NCI-H2081 (cell line): ENCODE measurements around the gene PXMP4.
A peak's percentile ranks its signal among the peaks of the same experiment; 100 is the strongest.

Source experiments
- DNase-seq, 2 experiments: peaks; one replicate each; lab custom pipeline; 2025; lab: John Stamatoyannopoulos, UW

The PXMP4 gene

DNA sequence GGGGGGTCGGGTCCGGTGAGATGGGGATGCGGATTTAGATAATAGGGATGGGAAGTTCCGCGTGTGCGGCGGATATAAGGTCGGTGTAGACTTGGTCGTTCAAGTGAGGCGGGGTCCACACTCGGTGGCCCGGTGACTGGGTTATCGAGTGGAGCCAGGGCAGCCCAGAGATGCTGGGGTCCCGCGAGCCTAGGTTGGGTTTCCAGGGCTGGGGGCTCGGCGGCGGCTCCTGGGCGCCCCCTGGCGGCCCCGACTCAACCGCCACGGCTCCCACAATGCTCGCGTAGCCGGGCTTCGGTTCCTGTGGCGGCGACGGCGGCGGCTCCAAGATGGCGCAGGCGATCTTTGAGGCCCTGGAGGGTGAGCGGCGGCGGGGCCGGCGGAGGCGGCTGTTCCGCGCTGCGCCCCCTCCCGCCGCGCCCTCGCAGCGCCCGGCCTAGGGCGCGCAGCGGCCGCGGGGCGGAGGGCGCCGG, 11.6 kb upstream of the PXMP4 start, which contains the start of gene ZNF341:
TSS of gene ZNF341 (plus strand) at position 304 of the 473 bp plus-strand sequence. CDS start at position 330, 26 bp downstream.
- peak; percentile 94 to 95 for DNase-seq

DNA sequence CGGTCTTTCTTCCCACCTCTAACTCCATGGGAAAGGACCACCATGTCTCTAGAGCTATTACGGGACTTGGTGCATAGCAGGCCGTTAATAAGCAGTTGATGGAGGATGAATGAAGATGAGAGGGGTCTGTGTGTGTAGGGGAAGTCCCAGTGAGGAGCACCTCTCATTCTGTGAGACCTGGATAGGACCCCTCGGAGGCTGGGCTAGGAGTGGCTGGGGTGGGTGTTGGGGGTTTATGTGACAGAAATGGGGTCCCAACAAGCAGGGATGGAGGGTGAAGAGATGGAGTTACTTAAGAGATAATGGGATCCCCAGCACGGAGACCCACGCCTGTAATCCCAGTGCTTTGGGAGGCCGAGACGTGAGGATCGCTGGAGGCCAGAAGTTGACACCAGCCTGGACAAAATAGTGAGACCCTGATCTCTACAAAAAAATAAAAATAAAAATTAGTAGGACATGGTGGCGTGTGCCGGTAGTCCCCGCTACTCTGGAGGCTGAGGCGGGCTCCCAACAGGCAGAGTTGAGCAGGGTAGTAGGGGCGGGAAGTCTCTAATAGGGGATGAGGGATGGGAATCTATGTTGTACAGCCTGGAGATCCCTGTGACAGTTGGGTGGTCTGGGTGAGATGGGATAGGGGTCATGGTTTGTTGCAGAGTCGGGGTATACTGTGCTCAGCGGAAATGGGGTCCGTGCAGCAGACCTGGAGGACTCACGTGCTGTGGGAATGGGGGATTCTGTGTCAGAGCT, 11.0 kb upstream of the PXMP4 start:
- DNase-seq, result no peak

DNA sequence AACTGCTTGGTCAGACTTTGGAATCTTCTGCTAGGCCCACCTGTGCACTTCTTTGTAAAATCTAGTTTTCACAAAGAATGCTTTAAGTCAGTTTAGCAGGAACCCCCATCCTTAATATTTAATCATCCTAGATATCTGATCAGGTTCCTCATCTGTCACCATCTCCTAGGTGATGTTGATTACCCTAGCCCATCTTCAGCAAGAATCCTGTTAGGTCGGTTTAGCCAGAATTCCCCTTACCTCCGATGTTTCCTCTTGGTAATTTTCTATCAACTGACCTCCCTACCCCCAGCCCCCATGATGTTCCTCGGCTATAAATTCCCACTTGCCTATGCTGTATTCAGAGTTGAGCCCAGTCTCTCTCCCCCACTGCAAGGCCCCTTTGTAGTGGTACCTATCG, 9.0 kb upstream of the PXMP4 start:
- DNase-seq, result no peak

DNA sequence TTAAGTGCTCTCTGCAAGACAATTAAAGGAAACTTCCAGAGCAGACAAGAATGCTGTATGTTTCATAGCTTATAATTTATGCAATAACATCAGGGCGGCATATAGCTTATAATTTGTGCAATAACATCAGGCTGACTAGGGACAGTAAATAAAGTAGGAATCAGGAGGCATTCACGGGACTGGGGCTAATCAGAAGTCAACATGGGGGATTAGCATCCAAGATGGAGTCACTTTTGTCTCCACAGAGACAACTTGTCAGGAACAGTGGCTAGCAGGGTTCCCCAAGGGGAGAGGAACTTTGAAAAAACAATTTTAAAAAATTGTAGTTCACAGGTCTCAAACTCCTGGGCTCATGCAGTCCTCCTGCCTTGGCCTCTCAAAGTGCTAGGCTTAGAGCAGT, 8.4 kb upstream of the PXMP4 start:
- DNase-seq, result no peak

DNA sequence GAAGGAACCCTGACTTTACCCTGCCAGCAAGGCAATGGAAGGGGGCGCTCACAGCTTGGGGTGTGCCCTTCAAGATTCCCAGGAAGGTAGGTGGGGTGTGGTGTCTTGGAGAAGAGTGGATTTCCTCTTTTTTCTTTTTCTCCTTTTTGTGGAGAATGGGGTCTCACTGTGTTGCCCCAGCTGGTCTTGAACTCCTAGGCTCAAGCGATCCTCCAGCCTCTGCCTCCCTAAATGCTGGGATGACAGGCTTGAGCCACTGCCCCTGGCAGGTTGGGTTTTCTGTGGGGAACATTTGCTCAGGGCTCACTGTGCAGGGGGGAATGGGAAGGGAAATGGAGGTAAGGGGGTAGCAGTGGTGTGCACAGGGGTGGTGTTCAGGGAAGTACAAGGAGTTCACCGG, 7.7 kb upstream of the PXMP4 start:
- no peak for DNase-seq

DNA sequence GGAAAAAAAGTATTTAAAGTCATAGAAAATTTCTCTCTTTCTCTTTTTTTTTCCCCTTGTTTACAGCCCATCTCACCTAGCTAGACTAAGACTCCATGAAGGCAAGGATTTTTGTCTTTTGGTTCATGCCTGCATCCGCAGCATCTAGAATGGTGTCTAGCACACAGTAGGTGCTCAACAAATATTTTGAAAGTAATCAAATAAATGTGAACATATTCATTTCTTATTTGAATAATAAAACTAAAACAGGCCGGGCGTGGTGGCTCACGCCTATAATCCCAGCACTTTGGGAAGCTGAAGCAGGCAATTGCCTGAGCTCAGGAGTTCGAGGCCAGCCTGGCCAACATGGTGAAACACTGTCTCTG, 7.0 kb upstream of the PXMP4 start:
- DNase-seq, result no peak

DNA sequence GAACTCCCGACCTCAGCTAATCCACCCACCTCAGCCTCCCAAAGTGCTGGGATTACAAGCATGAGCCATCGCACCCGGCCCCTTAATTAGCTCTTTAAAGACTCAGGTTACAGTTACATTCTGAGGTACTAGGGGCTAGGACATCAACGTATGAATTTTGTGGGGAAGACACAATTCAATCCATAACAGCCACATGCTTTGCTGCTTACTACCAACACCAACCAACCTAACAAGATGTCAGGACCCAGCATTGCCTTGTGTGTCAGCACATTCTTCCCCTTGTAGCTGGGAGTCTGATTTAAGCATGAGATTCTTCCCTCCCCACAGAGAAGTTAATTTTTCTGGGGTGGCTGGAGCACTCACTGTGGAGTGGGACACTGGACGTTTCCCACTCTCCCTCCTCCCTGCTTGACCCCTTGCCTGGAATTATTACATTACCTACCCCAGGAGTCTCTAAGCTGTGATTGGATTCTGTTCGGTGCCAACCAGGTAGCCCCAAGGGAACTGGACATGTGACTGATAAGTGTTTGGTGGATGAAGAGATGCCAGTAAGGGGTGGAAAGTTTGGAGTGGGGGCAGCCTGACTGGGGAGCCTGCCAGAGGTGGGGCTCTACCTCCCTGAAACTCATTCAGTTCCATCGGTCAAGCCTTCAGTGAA, 5.6 kb upstream of the PXMP4 start:
- no peak for DNase-seq

DNA sequence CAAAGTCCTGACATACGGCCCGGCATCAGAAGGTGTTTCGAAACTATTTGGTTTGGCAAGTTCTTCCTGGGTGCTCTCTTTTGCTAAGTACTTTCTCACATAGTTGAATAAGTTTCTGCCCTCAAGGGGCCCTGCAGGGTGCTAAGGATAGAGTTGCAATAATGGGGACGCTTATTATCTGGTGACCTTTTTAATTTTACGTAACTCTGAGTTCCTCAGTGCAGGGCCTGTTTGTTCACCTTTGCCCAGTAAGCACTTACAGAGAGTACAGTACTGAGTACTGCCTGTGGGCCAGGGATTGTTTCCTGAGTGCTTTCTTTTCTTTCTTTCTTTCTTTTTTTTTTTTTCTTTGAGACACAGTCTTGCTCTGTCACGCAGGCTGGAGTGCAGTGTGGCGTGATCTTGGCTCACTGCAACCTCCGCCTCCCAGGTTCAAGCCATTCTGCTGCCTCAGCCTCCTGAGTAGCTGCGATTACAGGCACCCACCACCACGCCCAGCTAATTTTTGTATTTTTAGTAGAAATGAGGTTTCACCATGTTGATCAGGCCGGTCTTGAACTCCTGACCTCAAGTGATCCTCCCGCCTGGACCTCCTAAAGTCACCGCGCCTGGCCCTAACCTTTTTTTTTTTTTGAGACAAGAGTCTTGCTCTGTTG, 4.5 kb upstream of the PXMP4 start:
- no peak for DNase-seq

DNA sequence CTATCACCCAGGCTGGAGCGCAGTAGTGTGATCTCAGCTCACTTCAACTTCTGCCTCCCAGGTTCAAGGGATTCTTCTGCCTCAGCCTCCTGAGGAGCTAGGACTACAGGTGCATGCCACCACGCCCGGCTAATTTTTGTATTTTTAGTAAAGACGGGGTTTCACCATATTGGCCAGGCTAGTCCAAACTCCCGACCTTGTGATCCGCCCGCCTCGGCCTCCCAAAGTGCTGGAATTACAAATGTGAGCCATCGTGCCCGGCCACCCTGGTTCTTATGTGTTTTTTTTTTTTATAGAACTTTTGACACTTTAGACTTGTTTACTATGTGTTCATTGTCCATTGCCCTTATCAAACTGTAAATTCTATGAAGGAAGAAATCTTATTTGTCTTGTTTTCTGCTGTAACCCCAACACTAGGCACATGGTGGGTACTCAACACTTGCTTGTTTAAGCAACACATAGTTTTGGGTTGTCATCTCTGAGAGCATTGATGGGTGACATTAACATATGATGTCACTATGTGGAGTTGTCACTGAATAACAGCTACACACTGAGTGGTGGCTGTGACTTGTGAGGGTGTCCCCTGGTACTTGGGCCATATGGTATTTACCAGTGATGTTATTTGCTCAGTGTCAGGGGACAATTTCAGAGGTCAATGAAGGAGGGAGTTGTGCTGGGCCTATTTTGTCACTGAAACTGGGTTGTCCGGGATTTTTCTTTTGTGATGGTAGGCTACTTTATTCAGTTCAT, 1.5 kb upstream of the PXMP4 start:
- DNase-seq, result no peak

DNA sequence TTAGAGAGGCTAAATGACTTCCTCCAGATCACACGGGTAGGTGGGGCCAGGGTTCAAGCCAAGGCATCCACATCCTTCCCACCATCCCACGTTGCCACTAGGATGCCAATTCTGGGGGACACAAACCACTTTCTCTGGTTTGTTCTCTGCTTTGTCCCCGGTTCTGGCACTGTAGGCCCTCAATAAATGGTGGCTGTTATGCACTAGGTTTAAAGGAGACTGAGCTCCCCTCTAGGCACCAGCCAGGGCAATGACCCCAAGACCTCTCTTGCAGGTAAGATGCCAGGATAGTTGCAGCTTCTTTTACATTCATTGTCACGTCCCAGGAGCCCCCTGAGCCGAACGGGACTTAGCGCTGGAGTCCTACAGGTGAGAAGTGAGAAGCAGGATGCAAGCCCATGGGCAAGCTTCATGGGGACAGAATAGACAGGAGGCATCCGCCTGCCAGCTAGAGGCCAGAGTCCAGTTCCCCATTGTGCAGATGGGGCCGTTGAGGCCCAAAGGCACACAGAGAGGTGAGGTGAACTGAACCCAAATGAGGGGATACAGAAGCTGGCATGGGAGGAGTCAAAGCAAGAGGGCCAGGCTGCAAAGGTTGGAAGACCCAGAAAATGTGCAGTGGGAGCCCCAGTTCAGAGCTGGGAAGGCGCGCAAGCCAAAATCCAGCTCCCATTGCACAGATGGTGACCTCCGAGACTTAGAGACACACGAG, 677 bp downstream of the PXMP4 start:
- DNase-seq, result no peak

DNA sequence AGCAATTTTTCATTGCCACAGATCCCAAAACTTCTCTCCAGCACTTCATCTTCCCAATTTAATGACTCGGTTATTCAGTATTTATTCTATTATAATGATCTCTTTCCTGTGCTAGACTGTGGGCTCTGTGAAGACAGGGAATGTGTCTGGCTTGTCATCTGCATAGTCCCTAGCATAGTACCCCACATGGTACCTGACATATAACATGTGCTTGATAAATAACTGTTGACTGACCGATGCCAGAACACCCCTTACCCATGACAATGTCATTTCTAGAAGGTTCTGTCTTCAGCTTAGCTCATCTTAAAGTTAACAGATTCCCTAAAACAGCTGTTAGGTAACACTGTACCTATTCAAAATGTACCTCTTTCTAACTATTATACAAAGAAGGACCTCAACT, 3.6 kb downstream of the PXMP4 start:
- DNase-seq, result no peak

DNA sequence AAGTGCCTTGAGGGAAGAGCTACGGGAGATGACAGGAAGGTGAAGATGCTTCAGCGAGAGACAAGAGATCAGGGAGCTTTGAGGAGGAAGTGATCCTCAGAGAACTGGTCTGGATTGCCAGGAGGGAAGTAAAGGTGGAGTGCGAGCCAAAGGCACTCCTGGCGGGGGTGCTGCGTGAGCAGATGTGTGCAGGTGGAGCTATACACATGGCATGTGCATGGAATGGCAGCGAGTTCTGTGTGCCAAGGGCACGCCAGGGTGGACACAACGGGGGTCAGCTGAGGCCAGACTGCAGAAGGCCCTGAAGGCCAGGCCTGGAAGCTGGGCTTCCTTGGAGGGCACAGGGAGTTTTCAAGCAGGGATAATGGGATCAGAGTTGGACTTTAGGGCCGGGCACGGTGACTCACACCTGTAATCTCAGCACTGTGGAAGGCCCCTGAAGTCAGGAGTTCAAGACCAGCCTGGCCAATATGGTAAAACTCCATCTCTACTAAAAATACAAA, 6.2 kb downstream of the PXMP4 start:
- DNase-seq, result no peak

DNA sequence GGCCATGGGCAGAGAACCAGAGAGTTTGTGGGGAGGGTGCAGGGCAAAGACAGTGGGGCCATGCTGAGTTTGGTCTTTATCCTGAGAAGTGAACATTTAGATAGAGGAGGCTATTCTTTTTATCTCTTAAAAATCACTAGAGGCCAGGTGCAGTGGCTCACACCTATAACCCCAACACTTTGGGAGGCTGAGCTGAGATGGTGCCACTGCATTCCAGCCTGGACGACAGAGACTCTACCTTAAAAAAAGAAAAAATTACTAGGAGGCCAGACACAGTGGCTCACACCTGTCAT, 8.7 kb downstream of the PXMP4 start:
- DNase-seq, result no peak

DNA sequence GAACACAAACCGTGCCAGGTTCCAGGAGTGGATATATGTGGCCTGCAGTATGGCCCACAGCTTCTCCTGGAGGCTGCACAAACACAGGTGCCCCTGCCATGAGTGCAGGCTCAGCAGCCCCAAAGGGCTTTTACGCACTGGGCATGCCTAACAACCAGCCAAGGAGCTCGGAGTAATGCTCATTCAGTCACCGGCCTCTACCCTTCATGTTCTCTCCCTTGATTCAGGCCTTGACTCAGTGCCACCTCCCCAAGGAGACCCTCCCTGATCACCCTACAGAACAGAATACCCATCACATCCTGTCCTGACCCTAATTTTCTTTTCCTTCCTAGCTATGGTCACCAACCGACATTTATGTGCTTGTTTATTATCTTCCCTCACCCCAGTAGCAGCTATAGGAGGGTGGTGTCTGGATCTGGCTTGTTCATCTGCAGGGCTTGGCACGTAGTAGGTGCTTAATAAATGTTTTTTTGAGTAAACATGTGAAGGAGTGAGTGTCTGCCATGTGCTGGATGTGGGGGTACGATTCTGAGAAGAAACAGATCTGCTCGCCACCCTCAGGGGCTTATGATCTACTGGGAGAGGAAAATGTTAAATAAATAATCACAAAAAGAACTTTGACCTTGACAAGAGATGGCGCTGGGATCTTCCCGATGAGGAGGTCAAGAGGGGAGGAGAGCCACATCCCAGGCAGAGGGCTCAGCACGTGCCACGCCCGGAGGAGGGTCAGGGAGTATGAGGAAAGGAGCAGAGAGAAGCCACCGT, 9.2 kb downstream of the PXMP4 start:
- DNase-seq, result no peak

DNA sequence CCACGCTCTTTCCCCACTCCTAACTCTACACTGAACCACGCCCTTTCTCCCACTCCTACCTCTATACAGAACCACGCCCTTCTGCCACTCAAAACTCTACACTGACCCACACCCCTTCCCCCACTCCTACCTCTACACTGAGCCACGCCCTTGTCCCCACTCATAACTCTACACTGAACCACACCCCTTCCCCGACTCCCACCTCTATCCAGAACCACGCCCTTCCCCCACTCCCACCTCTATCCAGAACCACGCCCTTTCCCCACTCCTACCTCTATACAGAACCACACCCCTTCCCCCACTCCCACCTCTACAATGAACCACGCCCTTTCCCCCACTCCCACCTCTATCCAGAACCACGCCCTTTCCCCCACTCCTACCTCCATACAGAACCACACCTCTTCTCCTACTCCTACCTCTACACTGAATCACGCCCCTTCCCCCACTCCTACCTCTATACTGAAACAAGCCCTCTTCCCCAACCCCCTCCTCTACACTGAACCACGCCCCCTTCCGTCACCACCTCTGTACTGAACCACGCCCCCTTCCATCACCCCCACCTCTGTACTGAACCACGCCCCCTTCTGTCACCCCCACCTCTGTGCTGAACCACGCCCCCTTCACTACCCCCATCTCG, 10.1 kb downstream of the PXMP4 start:
- DNase-seq, result no peak

DNA sequence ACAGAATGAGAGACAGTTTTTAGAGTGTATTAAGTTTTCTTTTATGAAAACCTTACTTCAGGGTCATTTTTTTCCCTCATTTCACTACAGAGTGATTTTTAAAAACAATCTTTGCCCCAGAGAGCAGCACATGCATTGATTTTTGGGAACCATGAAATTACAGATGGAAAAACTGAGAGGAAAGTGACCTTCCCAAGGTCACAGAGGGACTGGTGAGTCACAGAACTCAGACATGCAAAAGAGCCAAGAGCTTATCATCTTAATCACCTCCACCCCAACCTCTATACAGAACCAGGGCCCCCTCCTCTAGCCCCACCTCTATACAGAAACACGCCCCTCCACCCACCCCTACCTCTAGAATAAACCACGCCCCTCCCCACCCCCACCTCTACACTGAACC, 10.7 kb downstream of the PXMP4 start:
- DNase-seq, result no peak

DNA sequence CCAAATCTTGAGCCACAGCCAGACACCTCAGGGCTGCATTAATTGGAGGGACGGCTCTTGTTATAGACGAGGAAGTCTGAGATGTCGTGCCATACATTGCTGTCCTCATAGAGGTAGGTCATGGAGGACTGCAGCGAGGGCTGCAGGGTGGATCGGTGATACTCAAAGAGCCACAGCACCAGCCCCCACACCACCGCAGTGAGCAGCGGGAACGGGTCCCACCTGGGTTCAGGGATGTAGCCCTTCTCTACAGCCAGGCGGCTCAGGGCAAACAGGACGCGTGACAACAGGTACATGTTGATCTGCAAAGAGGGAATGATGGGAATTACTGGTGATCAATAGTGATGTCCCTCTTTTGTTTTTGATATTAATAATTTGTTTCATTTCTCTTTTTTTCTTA, 12.4 kb downstream of the PXMP4 start:
- DNase-seq, result no peak

DNA sequence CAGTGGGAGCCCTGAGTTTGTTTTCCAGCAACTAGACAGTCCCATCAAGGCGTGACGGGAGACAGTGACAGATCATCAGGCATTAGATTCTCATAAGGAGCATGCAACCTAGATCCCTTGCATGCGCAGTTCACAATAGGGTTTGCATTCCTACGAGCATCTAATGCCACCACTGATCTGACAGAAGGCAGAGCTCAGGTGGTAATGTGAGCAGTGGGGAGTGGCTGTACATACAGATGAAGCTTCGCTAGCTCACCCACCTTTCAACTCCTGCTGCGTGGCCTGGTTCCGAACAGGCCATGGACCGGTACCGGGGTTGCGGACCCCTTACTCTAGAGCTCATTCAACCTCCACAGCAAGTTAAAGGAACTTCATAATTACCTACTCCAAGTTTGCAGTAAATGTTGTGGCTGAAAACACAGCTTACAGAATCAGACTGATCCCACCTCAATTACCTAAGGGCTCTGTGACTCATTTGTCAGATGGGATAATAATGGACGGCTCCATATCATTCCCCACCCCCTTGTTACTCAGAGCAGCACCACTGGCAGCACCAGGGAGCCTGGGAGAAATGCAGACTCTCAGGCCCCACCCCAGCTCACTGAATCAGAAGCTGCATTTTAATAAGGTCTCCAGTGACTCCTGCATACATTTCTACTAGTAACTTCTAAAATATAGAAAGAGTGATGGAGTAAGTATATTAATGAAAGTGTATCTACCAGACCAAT, 15.7 kb downstream of the PXMP4 start:
- DNase-seq, result no peak

DNA sequence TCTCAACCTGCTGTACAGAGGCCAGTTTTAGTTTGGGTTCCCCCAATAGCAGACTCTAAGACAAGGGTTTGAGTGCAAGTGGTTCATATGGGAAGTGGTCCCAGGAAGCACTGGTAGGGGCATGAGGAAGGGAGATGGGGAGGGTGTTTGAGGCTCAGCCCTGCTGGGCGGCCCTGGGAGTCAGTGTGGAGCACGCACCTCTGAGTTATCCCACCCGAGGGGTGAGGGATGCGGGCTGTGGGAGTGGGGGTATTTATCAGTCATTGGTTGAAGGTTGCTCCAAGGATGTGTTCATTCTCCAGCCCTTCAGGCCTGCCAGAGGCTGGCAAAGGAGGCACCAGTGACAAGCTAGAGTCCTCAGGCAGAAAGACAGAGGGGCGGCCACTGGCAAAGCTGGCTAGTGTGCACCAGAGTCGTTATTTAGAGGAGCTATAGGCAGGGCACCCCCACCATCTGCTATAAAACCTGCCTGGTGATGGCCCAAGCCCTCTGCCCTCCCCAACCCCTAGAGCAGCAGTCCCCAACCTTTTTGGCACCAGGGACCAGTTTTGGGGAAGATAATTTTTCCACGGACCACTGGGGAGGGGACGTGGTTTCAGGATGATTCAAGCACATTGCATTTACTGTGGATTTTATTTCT, 16.5 kb downstream of the PXMP4 start:
- DNase-seq, result no peak
